Measurements from ENCODE around the gene PTPRG.

DNA sequence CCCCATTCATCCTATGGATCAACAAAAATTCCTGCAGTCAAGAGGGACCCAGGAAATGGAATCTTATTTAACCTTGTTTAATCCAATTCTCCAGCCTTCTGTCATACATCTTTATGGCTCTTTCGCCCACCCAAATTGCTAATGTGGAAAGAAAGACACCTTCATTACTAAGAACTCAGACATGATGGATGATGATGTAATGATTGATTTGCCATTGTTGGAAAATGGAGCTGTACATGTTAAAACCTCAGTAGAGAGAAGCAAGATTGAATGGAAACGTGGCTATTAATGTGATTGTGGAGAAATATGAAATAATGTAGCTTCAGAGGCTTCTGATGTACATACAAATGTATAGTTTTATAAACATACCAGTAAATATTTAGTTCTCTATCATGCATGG is 15.7 kb upstream of the PTPRG start:
- TF ChIP-seq, protein P1, sequence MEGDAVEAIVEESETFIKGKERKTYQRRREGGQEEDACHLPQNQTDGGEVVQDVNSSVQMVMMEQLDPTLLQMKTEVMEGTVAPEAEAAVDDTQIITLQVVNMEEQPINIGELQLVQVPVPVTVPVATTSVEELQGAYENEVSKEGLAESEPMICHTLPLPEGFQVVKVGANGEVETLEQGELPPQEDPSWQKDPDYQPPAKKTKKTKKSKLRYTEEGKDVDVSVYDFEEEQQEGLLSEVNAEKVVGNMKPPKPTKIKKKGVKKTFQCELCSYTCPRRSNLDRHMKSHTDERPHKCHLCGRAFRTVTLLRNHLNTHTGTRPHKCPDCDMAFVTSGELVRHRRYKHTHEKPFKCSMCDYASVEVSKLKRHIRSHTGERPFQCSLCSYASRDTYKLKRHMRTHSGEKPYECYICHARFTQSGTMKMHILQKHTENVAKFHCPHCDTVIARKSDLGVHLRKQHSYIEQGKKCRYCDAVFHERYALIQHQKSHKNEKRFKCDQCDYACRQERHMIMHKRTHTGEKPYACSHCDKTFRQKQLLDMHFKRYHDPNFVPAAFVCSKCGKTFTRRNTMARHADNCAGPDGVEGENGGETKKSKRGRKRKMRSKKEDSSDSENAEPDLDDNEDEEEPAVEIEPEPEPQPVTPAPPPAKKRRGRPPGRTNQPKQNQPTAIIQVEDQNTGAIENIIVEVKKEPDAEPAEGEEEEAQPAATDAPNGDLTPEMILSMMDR (IDR thresholded peaks at IDR 0.05) = no peak
- no peak for TF ChIP-seq POLR2A (IDR thresholded peaks at IDR 0.05)
